ENCODE data around the gene NOS1AP.
A peak's percentile ranks its signal among the peaks of the same experiment; 100 is the strongest.
"Not testable (repeated sequence)": the region's sequence is repeated elsewhere in the genome, so short reads cannot be mapped to it uniquely, and the experiment has no call there.

NOS1AP gene

GRCh38 chr1:162166917-162167615 is 97.6 kb downstream of the NOS1AP start:
- DNase-seq (ENCODE audit: low read depth, low spot score), result no peak

DNA sequence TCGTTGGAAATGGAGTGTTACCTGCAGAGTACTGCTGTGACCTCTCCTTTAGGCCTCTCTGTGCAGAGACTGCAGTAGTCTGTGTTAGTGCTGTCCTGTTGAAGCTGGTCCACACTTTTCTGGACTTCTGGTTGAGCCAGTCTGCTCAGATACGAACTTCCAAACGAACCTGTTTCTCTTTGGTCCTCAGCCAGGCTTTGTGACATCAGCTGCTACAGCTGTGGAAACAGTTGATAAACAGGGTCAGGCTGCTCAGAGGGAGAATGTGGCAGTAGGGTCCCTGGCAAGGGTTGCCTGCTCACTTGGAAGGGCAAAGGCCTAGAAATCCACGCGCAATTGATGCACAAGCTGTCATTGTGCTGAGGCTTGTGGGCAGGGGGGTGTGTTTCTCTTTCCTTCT is 98.8 kb downstream of the NOS1AP start:
- no peak for DNase-seq (ENCODE audit: low read depth, low spot score)

GRCh38 chr1:162169031-162169790 is 99.7 kb downstream of the NOS1AP start:
- DNase-seq (ENCODE audit: low read depth, low spot score), result no peak

GRCh38 chr1:162171111-162171510 is 101.6 kb downstream of the NOS1AP start:
- DNase-seq (ENCODE audit: low read depth, low spot score), result no peak

DNA sequence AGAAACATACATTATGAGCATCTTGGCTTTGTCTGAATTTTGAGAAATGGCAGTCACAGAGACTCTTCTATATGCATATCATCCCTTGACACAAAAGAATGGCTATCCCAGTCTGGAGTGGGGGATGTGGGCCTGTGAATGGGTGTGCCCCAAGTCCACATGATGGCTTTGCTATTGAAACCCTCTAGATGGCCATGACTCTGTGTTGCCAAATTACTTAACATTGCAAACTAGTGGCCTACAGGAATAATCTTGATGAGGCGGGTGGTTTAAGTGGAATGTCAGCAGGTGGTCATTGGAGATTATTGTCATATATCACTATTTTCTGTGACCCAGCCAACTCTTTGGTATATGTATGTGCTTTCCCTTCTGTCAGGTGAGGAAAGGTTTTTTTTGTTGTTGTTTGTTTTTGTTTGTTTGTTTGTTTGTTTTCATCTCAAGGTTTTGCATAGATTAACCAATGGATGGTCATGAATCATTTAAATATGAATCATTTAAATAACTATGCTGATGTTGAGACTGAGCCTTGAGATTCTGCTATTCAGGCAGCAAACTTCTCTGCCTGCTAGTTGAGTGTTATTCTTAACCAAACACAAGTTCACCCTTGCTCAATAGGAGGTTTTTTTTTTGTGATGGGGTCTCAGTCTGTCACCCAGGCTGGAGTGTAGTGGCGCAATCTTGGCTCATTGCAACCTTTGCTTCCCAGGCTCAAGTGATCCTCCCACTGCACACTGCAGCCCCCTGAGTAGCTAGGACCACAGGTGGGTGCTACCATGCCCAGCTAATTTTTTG is 103.0 kb downstream of the NOS1AP start:
- no peak for DNase-seq (ENCODE audit: low read depth, low spot score)

GRCh38 chr1:162173607-162174006 is 104.1 kb downstream of the NOS1AP start:
- not testable (repeated sequence) for DNase-seq (ENCODE audit: low read depth, low spot score)

DNA sequence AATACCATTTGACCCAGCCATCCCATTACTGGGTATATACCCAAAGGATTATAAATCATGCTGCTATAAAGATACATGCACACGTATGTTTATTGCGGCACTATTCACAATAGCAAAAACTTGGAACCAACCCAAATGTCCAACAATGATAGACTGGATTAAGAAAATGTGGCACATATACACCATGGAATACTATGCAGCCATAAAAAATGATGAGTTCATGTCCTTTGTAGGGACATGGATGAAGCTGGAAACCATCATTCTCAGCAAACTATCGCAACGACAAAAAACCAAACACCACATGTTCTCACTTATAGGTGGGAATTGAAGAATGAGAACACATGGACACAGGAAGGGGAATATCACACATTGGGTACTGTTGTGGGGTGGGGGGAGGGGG is 104.5 kb downstream of the NOS1AP start:
- not testable (repeated sequence) for DNase-seq (ENCODE audit: low read depth, low spot score)

- DNase-seq (ENCODE audit: low read depth, low spot score), result no peak
Measured at GRCh38 chr1:162175379-162176081, 106.0 kb downstream of the NOS1AP start.

DNA sequence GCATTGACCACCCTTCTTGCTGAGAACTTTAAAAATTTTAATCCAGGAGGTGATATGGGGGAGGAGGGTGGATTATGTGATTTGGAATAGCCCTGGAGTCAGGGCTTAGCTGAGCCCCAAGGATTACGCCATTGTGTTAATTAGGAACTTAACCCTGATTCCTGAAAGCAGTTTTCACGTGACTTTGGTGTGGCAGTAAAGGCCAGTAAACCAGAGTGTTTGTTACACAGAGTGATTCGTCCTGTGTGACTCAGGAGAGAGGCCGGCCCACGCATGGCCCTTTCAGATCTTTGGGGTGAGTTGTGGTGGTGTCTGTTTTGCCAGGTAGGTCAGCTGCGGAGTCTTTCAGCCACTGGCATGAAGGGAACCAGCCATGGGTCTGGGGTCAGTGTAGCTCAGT is 107.6 kb downstream of the NOS1AP start:
- no peak for DNase-seq (ENCODE audit: low read depth, low spot score)

DNA sequence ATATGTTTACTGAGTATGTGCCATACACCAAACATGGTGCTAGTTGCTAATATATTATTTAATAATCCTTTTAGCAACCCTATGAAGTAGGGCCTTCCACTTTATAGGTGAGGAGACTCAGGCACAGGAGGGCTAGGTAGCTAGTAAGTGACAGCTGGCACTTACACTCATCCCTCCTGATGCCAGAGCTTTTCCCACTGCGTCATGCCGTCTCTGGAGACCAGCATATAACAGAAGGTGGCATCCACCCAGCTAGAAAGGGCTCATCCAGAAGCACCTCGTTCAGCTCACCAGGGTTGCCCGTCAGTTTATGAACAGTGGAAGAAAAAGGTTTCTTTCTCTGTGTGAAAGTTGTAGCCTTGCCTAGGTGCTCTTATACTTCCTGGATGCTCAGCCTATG is 108.9 kb downstream of the NOS1AP start:
- DNase-seq (ENCODE audit: low read depth, low spot score), result no peak

DNA sequence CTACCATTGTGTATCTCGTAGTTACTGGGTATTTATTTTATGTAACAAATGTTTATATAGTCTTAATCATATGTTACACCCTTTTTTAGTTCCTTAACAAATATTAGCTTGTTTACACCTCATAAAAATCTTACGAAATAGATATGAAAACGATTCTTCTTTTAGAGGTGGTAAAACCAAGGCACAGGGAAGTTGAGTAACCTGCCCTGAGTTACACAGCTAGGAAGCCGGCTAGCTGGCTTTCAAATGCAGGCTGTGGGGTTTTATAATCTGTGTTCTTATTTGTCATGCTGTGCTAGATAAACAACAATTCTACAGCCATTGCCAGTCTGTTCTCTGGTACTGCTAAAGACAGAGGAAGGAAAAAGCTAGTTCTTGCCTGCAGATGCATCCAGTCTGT is 109.6 kb downstream of the NOS1AP start:
- DNase-seq (ENCODE audit: low read depth, low spot score), result no peak

GRCh38 chr1:162180813-162181212 is 111.3 kb downstream of the NOS1AP start:
- DNase-seq (ENCODE audit: low read depth, low spot score), result no peak

DNA sequence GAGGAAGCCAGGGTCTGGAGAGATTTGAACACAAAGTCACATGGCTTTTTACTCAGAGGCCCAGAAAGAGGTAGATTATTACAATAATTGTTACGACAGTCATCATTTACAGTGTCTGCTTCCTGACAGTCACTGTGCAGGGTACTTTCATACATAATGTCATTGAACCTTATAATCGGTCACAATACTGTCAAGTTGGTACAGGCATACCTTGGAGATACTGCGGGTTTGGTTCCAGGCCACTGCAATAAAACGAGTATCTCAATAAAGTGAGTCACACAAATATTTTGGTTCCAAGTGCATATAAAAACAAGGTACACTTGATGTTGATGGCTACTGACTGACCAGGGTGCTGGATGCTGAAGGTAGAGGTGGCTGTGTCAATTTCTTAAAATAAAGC is 112.6 kb downstream of the NOS1AP start:
- DNase-seq (ENCODE audit: low read depth, low spot score), result no peak

GRCh38 chr1:162185314-162186025 is 116.0 kb downstream of the NOS1AP start:
- DNase-seq (ENCODE audit: low read depth, low spot score), result peak; percentile 15

GRCh38 chr1:162186026-162186374 is 116.5 kb downstream of the NOS1AP start:
- DNase-seq (ENCODE audit: low read depth, low spot score), result no peak

DNA sequence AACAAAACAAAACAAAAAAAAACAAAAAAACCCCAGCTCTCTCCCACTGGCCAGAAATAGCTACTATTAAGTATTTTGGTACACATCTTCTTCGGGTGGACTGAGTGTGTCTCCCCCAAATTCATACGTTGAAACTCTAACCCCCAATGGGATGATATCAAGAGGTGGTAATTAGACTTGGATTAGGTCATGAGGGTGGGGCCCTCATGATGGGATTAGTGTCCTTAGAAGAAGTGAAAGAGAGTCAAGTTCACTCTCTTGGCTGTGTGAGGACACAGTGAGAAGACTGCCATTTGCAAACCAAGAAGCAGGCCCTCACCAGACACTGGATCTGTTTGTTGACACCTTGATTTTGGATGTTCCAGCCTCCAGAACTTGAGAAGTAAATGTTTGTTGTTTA is 116.9 kb downstream of the NOS1AP start:
- DNase-seq (ENCODE audit: low read depth, low spot score), result no peak

GRCh38 chr1:162187687-162188276 is 118.3 kb downstream of the NOS1AP start:
- DNase-seq (ENCODE audit: low read depth, low spot score), result no peak

GRCh38 chr1:162189345-162189744 is 119.9 kb downstream of the NOS1AP start:
- no peak for DNase-seq (ENCODE audit: low read depth, low spot score)

- DNase-seq (ENCODE audit: low read depth, low spot score), result no peak
Measured at GRCh38 chr1:162191396-162192305, 122.2 kb downstream of the NOS1AP start.

GRCh38 chr1:162192306-162192678 is 122.8 kb downstream of the NOS1AP start:
- no peak for DNase-seq (ENCODE audit: low read depth, low spot score)

Data from brain pericyte (primary cell).